Naive thymus-derived CD4-positive, alpha-beta T cell (primary cell): ENCODE results near the gene TFF2. TPM values are rescaled to one million over a fixed set of nuclear protein-coding genes. Genes with fewer than 3 reads are reported as not detected.

Experiments used
- ATAC-seq: fragments of 150-1000 bp; cut with Tn5 transposase; 2 replicates; pipeline ENCODE4 v1.10.0; 2021; ENCODE audit warnings: mild to moderate bottlenecking, moderate library complexity
- CTCF ChIA-PET: fragments of 350-600 bp; sonication (Branson Sonifier 250); formaldehyde crosslinking; loops from one replicate; lab custom pipeline; 2021; ENCODE audit warnings: antibody characterized with exemption; lab: Charles Lee
- POLR2A ChIA-PET: fragments of 350-600 bp; sonication (Branson Sonifier 250); formaldehyde crosslinking; loops from one replicate; lab custom pipeline; 2021; ENCODE audit warnings: antibody characterized with exemption, inconsistent platforms; lab: Charles Lee
- DNase-seq, 9 donors: peaks; one replicate each; pipeline versions ENCODE4 v3.0.0 to v3.0.0-alpha.2; 2020 to 2022; ENCODE audit warnings: mixed read lengths in 1 of 9
- H3K27ac ChIP-seq: one replicate; pipeline ENCODE4 v1.7.0; 2013; ENCODE audit warnings: mild to moderate bottlenecking, low read depth, low read length, moderate library complexity
- H3K27me3 ChIP-seq, 2 donors: one replicate each; pipeline ENCODE4 v1.7.0; 2013; ENCODE audit warnings: low read length in 2 of 2, mild to moderate bottlenecking in 2 of 2, moderate library complexity in 2 of 2; ENCODE audit not compliant: control insufficient read depth in 2 of 2, insufficient read depth in 2 of 2
- H3K36me3 ChIP-seq, 3 experiments: 1 replicate in 2 of 3; 2 replicates in 1 of 3; pipeline ENCODE4 v1.7.0; 2013; ENCODE audit warnings: low read length in 3 of 3, mild to moderate bottlenecking in 3 of 3, moderate library complexity in 1 of 3; ENCODE audit not compliant: insufficient read depth in 3 of 3, control insufficient read depth in 2 of 3
- H3K4me1 ChIP-seq, 2 donors: one replicate each; pipeline ENCODE4 v1.7.0; 2013; ENCODE audit warnings: low read length in 2 of 2, mild to moderate bottlenecking in 2 of 2, moderate library complexity in 1 of 2; ENCODE audit not compliant: control insufficient read depth in 2 of 2, insufficient read depth in 2 of 2
- H3K4me3 ChIP-seq: 2 replicates; pipeline ENCODE4 v1.7.0; 2013; ENCODE audit warnings: mild to moderate bottlenecking, low read length
- H3K9me3 ChIP-seq, 3 experiments: 1 replicate in 2 of 3; 2 replicates in 1 of 3; pipeline ENCODE4 v1.7.0; 2013; ENCODE audit warnings: low read length in 3 of 3; ENCODE audit not compliant: control insufficient read depth in 2 of 3
- H3K27ac Mint-ChIP-seq, 9 donors: one replicate each; pipeline ENCODE4 v1.8.0; 2020 to 2022; ENCODE audit warnings: mixed read lengths in 9 of 9, mild to moderate bottlenecking in 8 of 9, moderate library complexity in 5 of 9, inconsistent platforms in 2 of 9
- H3K27me3 Mint-ChIP-seq, 5 donors: one replicate each; pipeline ENCODE4 v1.8.0; 2021 to 2022; ENCODE audit warnings: mixed read lengths in 5 of 5, mild to moderate bottlenecking in 1 of 5
- H3K36me3 Mint-ChIP-seq, 5 donors: one replicate each; pipeline ENCODE4 v1.8.0; 2020 to 2022; ENCODE audit warnings: mixed read lengths in 5 of 5, mild to moderate bottlenecking in 3 of 5, inconsistent platforms in 1 of 5
- H3K4me1 Mint-ChIP-seq, 7 donors: one replicate each; pipeline ENCODE4 v1.8.0; 2020 to 2022; ENCODE audit warnings: mixed read lengths in 7 of 7, mild to moderate bottlenecking in 3 of 7, inconsistent platforms in 1 of 7
- H3K4me3 Mint-ChIP-seq, 10 donors: one replicate each; pipeline ENCODE4 v1.8.0; 2020 to 2022; ENCODE audit warnings: mild to moderate bottlenecking in 10 of 10, mixed read lengths in 10 of 10, moderate library complexity in 6 of 10, inconsistent platforms in 2 of 10
- H3K9me3 Mint-ChIP-seq, 11 donors: one replicate each; pipeline ENCODE4 v1.8.0; 2020 to 2022; ENCODE audit warnings: mixed read lengths in 11 of 11, mild to moderate bottlenecking in 4 of 11, inconsistent platforms in 1 of 11, moderate library complexity in 1 of 11
- intact Hi-C, 2 donors: fragments of 100-400 bp; cut with micrococcal nuclease; formaldehyde crosslinking; loops; one replicate each; pipeline ENCODE4 v1.15.1; 2023
- polyA plus RNA-seq, 2 donors: library from polyadenylated mRNA; unstranded; fragments of 300-500 nt; fragmentation: Illumina TruSeq; gene quantifications; one replicate each; pipeline ENCODE4 v1.2.3, GENCODE V29; 2021
- total RNA-seq, 6 experiments: library from RNA in 5 of 6; stranded (reverse) in 5 of 6; gene quantifications; 1 replicate in 5 of 6; 2 replicates in 1 of 6; pipeline ENCODE4 v1.2.3 and lab custom pipeline; 2021 to 2026

Gene TFF2
- total and polyA plus RNA-seq, 7 experiments from 2014 or later: not detected

DNA sequence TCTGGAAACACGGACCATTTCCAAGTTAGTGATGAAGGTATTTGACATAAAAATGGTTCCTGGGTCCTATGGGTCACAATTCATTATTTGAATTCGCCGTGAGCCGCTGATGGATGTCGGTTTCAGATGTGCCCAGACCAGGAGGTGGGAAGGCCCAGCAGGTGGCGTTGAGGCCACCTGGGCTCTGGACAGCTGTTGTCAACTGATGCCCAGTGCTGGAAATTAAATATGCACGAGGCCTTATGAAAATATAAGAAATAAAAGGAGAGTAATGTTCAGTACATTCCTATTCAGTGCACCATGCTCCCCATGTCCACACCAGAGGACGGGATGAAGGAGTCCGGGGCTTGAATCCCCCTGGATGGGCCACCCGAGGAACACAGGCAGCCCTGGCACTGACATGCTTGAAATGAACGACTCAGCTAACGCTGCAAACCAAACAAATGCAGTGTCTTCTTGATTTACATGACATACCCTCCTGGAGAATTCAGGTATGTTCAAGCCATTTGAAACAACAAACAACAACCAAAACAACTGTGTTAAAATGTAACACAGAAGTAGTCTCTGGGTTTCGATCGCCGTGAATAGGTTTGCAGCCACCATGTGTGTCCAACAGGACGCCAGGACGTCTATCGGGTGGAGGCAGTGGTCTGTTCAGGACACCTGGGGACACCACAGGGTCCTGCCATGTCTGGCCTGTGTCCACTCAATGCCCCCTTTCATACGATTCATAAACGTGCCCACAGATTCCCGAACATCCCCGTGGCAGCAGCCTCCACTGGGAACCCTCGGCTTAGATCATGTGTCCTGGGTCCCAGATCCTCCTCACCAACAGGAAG lies 41.7 kb downstream of the TFF2 start:
- no peak overlapping the region for H3K4me3 ChIP-seq
- peaks cover 0 to 8% of the 10 kb centered on the region in 2 donors for H3K4me1 ChIP-seq
- no peaks in the 10 kb centered on the region for H3K36me3 Mint-ChIP-seq
- peak overlapping the region in 1 of 10 donors; percentile 41 for H3K4me3 Mint-ChIP-seq
- peaks cover 0 to 3% (median 0%) of the 10 kb centered on the region in 11 donors for H3K9me3 Mint-ChIP-seq
- intact Hi-C loops: loop anchor here (1.0 to 5.0 kb wide), 4 partner anchors 72 to 523 kb away; no protein-coding TSS in a partner anchor
- ChIA-PET POLR2A (no interaction called here), CTCF (interaction anchor here (0.7 to 1.9 kb wide), 4 partner anchors 29 to 674 kb away, joined by 3 to 5 read pairs (median 4); no protein-coding TSS in a partner anchor)
- H3K4me1 Mint-ChIP-seq: peaks cover 0 to 16% (median 7%) of the 10 kb centered on the region in 7 donors
- no peak overlapping the region for H3K27ac ChIP-seq
- no peaks in the 10 kb centered on the region for H3K27me3 ChIP-seq
- ATAC-seq (no peak), DNase-seq (peak in 1 of 9 donors; percentile 11)
- no peaks in the 10 kb centered on the region for H3K9me3 ChIP-seq
- no peaks in the 10 kb centered on the region for H3K36me3 ChIP-seq
- peaks cover 0 to 15% (median 0%) of the 10 kb centered on the region in 5 donors for H3K27me3 Mint-ChIP-seq
- peak overlapping the region in 3 of 9 donors; percentile 32 to 40 (median 32) for H3K27ac Mint-ChIP-seq

DNA sequence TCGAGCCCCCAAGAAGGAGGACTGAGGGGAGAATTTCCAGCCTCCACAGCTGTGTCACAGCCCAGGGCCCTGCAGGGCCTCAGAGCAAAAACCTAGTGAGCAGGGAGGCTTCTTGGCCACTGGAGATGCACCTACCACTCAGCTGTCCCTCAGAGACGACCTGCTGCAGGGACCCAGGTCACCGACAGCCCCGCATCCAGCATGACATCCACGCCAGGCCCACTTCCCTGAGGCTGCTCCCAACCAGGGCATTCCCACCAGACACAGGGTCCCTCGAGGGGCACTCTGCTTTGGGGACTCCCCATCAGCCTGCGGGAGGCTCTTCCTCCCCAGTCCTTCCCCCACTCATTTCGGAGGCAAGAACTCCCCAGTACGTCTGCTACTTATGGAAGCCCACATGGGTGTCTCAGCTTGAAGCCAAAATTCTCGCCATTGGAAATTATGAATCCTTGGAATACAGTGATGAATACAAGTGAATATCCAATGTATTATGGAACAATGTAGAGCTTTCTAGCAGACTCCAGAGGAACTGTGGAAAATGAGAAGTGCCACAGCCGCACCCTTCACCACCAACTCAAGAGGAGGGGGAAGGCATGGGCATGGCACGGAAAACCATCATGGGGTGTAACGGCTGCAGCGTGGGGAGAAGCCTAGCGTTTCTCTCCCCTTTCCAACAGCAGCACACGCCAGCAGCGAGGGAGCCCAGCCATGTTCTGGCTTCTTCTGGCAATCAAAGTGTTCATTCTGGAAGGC lies 42.5 kb downstream of the TFF2 start:
- Histone ChIP-seq H3K36me3 (no peaks in the 10 kb centered on the region), H3K27ac (no peak overlapping the region), H3K4me1 (peaks cover 0 to 8% of the 10 kb centered on the region in 2 donors), H3K27me3 (no peaks in the 10 kb centered on the region), H3K9me3 (no peaks in the 10 kb centered on the region), H3K4me3 (no peak overlapping the region)
- H3K27ac Mint-ChIP-seq: no peak overlapping the region
- ChIA-PET POLR2A (no interaction called here), CTCF (no interaction called here)
- H3K4me1 Mint-ChIP-seq: peaks cover 0 to 16% (median 7%) of the 10 kb centered on the region in 7 donors
- peak; percentile 32 for ATAC-seq
- H3K9me3 Mint-ChIP-seq: peaks cover 0 to 3% (median 0%) of the 10 kb centered on the region in 11 donors
- peaks cover 0 to 15% (median 0%) of the 10 kb centered on the region in 5 donors for H3K27me3 Mint-ChIP-seq
- no peak overlapping the region for H3K4me3 Mint-ChIP-seq
- intact Hi-C loops: loop anchor here in 1 of 2 donors (2.0 to 5.0 kb wide), 2 partner anchors 72 to 524 kb away; no protein-coding TSS in a partner anchor
- DNase-seq: no peak
- H3K36me3 Mint-ChIP-seq: no peaks in the 10 kb centered on the region

DNA sequence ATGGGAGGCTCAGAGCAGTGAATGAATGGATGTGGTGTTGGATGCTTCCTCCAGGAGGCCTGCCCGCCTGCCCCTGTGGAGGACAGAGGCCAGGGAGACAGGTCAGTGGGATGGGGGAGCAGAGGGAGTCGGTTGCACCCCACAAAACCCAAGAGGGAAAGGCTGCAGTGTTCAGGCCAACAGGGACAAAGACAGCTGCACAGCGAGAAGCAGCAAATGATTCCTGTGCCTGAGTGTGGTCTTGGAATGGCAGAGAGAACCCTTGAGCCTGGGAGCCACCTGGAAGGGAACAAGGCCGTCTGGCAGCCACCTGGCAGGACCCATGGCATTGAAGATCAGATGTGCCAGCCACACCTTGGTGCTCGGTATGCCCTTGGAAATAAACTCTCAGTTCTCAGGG lies 43.7 kb downstream of the TFF2 start:
- no peaks in the 10 kb centered on the region for H3K36me3 ChIP-seq
- Mint-ChIP-seq H3K4me1 (peaks cover 0 to 16% (median 7%) of the 10 kb centered on the region in 7 donors), H3K9me3 (peaks cover 0 to 3% (median 0%) of the 10 kb centered on the region in 11 donors), H3K27ac (peak overlapping the region in 2 of 9 donors; percentile 53 to 66), H3K36me3 (no peaks in the 10 kb centered on the region), H3K27me3 (peaks cover 0 to 15% (median 0%) of the 10 kb centered on the region in 5 donors), H3K4me3 (no peak overlapping the region)
- no peak overlapping the region for H3K27ac ChIP-seq
- ChIA-PET POLR2A (no interaction called here), CTCF (interaction anchor here (0.7 kb wide), 1 partner anchor 31 kb away, joined by 5 read pairs; no protein-coding TSS in a partner anchor)
- H3K4me3 ChIP-seq: no peak overlapping the region
- H3K9me3 ChIP-seq: no peaks in the 10 kb centered on the region
- intact Hi-C loops: loop anchor here in 1 of 2 donors (5.0 kb wide), 1 partner anchor 525 kb away; no protein-coding TSS in a partner anchor
- no peaks in the 10 kb centered on the region for H3K27me3 ChIP-seq
- no peak for DNase-seq
- H3K4me1 ChIP-seq: peaks cover 0 to 8% of the 10 kb centered on the region in 2 donors
- no peak for ATAC-seq

- Histone ChIP-seq H3K36me3 (no peaks in the 10 kb centered on the region), H3K27me3 (no peaks in the 10 kb centered on the region), H3K4me1 (peaks cover 0 to 8% of the 10 kb centered on the region in 2 donors), H3K4me3 (no peak overlapping the region), H3K9me3 (no peaks in the 10 kb centered on the region), H3K27ac (no peak overlapping the region)
- peaks cover 0 to 16% (median 7%) of the 10 kb centered on the region in 7 donors for H3K4me1 Mint-ChIP-seq
- peaks cover 0 to 3% (median 0%) of the 10 kb centered on the region in 11 donors for H3K9me3 Mint-ChIP-seq
- no peak overlapping the region for H3K4me3 Mint-ChIP-seq
- no peak for DNase-seq
- peaks cover 0 to 15% (median 0%) of the 10 kb centered on the region in 5 donors for H3K27me3 Mint-ChIP-seq
- H3K27ac Mint-ChIP-seq: peak overlapping the region in 1 of 9 donors; percentile 53
- no peak for ATAC-seq
- ChIA-PET CTCF (interaction anchor here (0.7 kb wide), 1 partner anchor 32 kb away, joined by 5 read pairs; no protein-coding TSS in a partner anchor), POLR2A (no interaction called here)
- H3K36me3 Mint-ChIP-seq: no peaks in the 10 kb centered on the region
- intact Hi-C loops: loop anchor here in 1 of 2 donors (5.0 kb wide), 1 partner anchor 526 kb away; no protein-coding TSS in a partner anchor
Observed at GRCh38 chr21:42306366-42307035, 44.3 kb downstream of the TFF2 start.

GRCh38 chr21:42305707-42306147 lies 45.1 kb downstream of the TFF2 start:
- Mint-ChIP-seq H3K27ac (peak overlapping the region in 1 of 9 donors; percentile 38), H3K27me3 (peaks cover 0 to 15% (median 0%) of the 10 kb centered on the region in 5 donors), H3K4me3 (no peak overlapping the region), H3K36me3 (no peaks in the 10 kb centered on the region), H3K4me1 (peaks cover 0 to 16% (median 7%) of the 10 kb centered on the region in 7 donors), H3K9me3 (peaks cover 0 to 3% (median 0%) of the 10 kb centered on the region in 11 donors)
- no peaks in the 10 kb centered on the region for H3K36me3 ChIP-seq
- ChIA-PET CTCF (no interaction called here), POLR2A (no interaction called here)
- ATAC-seq (no peak), DNase-seq (no peak)
- H3K4me3 ChIP-seq: no peak overlapping the region
- H3K27ac ChIP-seq: no peak overlapping the region
- no peaks in the 10 kb centered on the region for H3K27me3 ChIP-seq
- H3K4me1 ChIP-seq: peaks cover 0 to 8% of the 10 kb centered on the region in 2 donors
- intact Hi-C loops: loop anchor here in 1 of 2 donors (5.0 kb wide), 1 partner anchor 527 kb away; no protein-coding TSS in a partner anchor
- no peaks in the 10 kb centered on the region for H3K9me3 ChIP-seq
